Esophagus muscularis mucosa (tissue), 4 donors: ENCODE measurements around the gene ADAM19. TPM values are rescaled to one million over a fixed set of nuclear protein-coding genes. Genes with fewer than 3 reads are reported as not detected.

Source experiments
- DNase-seq: peaks from one replicate; pipeline ENCODE4 v3.0.0-alpha.2; 2017; ENCODE audit errors: extremely low spot score
- H3K27ac ChIP-seq, 4 donors: fragments of 200-600 bp; sonication (generic); replicated peaks in 1 of 4; 1 replicate in 3 of 4; 2 replicates in 1 of 4; pipeline ENCODE4 v1.5.1; 2016 to 2019; ENCODE audit warnings: mild to moderate bottlenecking in 1 of 4
- H3K27me3 ChIP-seq, 4 donors: fragments of 200-600 bp; sonication (generic); one replicate each; pipeline versions ENCODE4 v1.5.1 to v1.6.0; 2016 to 2019
- H3K36me3 ChIP-seq, 4 donors: fragments of 200-600 bp; sonication (generic); one replicate each; pipeline ENCODE4 v1.5.1; 2016 to 2019
- H3K4me1 ChIP-seq, 4 donors: fragments of 200-600 bp; sonication (generic); one replicate each; pipeline ENCODE4 v1.5.1; 2016 to 2019
- H3K4me3 ChIP-seq, 4 donors: fragments of 200-600 bp; sonication (generic); 1 replicate in 2 of 4; 2 replicates in 2 of 4; pipeline ENCODE4 v1.5.1; 2016 to 2019; ENCODE audit warnings: mild to moderate bottlenecking in 4 of 4, moderate library complexity in 1 of 4
- H3K9me3 ChIP-seq, 4 donors: fragments of 200-600 bp; sonication (generic); 1 replicate in 3 of 4; 2 replicates in 1 of 4; pipeline ENCODE4 v1.5.1; 2016 to 2019
- CTCF ChIP-seq, 3 experiments: fragments of 200-600 bp in 2 of 3; fragments of 450-650 bp in 1 of 3; sonication (generic) in 2 of 3; IDR thresholded peaks; one replicate each; pipeline ENCODE4 v1.5.1; 2017 to 2019; ENCODE audit warnings: antibody characterized with exemption in 3 of 3, mild to moderate bottlenecking in 2 of 3, moderate library complexity in 1 of 3
- EP300 ChIP-seq: sonication (generic); formaldehyde crosslinking; IDR thresholded peaks from one replicate; pipeline ENCODE4 v1.6.1; 2017; ENCODE audit warnings: antibody characterized with exemption
- POLR2A ChIP-seq: fragments of 450-650 bp; IDR thresholded peaks from one replicate; pipeline ENCODE4 v1.6.1; 2017; ENCODE audit warnings: antibody characterized with exemption, moderate library complexity, mild to moderate bottlenecking, low read depth
- POLR2AphosphoS5 ChIP-seq, 2 donors: sonication (generic); formaldehyde crosslinking; IDR thresholded peaks; one replicate each; pipeline ENCODE4 v1.6.1; 2017; ENCODE audit warnings: antibody characterized with exemption in 2 of 2
- WGBS: methylation state at CpG from one replicate; pipeline ENCODE4 v1.1.5; 2018; 5-methylcytosine and 5-hydroxymethylcytosine counted together
- intact Hi-C: fragments of 100-400 bp; cut with DNase I; formaldehyde crosslinking; loops from one replicate; pipeline ENCODE4 v1.15.1; 2023
- total RNA-seq, 4 donors: library from RNA; depleted of rRNA; stranded (reverse); fragments of >200 nt; gene quantifications; one replicate each; pipeline versions ENCODE4 v1.1.0 to v1.2.1, GENCODE V29; 2016

ADAM19 gene
- total RNA-seq, 4 donors from 2014 or later: 25.0 to 43.6 (median 28.1) TPM

GRCh38 chr5:157459715-157460599 lies 115.6 kb downstream of the ADAM19 start, which contains the start of gene NIPAL4:
Gene NIPAL4 (plus strand): TSS chr5:157460213. CDS start chr5:157460321, 108 bp downstream.
- WGBS: 7% methylated on average over 11 of the region's 54 CpGs
- no peak for DNase-seq
- Histone ChIP-seq H3K4me3 (peak within 1 kb of the TSS; percentile 59 to 73 (median 62)), H3K27me3 (no peaks in the 10 kb centered on the region), H3K36me3 (no peaks in the 10 kb centered on the region), H3K9me3 (no peaks in the 10 kb centered on the region), H3K27ac (peak within 1 kb of the TSS; percentile 60 to 73 (median 66)), H3K4me1 (peaks cover 8 to 49% (median 47%) of the 10 kb centered on the region in 4 donors)
- TF ChIP-seq POLR2AphosphoS5 (IDR thresholded peaks at IDR 0.05) (no peak), EP300 (no peak), CTCF (IDR thresholded peaks at IDR 0.05) (no peak), POLR2A (no peak)
- intact Hi-C loops: no loop called here

GRCh38 chr5:157458835-157459234 lies 116.7 kb downstream of the ADAM19 start:
- WGBS: 91% methylated on average over 5 of the region's 5 CpGs
- H3K27ac ChIP-seq: no peak overlapping the region
- TF ChIP-seq CTCF (IDR thresholded peaks at IDR 0.05): no peak
- TF ChIP-seq POLR2A: no peak
- no peak for TF ChIP-seq POLR2AphosphoS5 (IDR thresholded peaks at IDR 0.05)
- no peak for TF ChIP-seq EP300

GRCh38 chr5:157457391-157457790 lies 118.2 kb downstream of the ADAM19 start:
- intact Hi-C loops: no loop called here
- H3K9me3 ChIP-seq: no peaks in the 10 kb centered on the region
- H3K27ac ChIP-seq: no peak overlapping the region
- H3K36me3 ChIP-seq: no peaks in the 10 kb centered on the region
- H3K27me3 ChIP-seq: no peaks in the 10 kb centered on the region
- TF ChIP-seq POLR2A (no peak), CTCF (IDR thresholded peaks at IDR 0.05) (no peak), POLR2AphosphoS5 (IDR thresholded peaks at IDR 0.05) (no peak), EP300 (no peak)
- DNase-seq: no peak
- no peak overlapping the region for H3K4me3 ChIP-seq
- peaks cover 0 to 32% (median 28%) of the 10 kb centered on the region in 4 donors for H3K4me1 ChIP-seq
- 93% methylated on average over 5 of the region's 5 CpGs for whole genome bisulfite sequencing

More at GRCh38 chr5:157458835-157459234, 116.7 kb downstream of the ADAM19 start:
- peaks cover 1 to 37% (median 36%) of the 10 kb centered on the region in 4 donors for H3K4me1 ChIP-seq
- H3K9me3 ChIP-seq: no peaks in the 10 kb centered on the region
- H3K36me3 ChIP-seq: no peaks in the 10 kb centered on the region
- intact Hi-C loops: no loop called here
- no peaks in the 10 kb centered on the region for H3K27me3 ChIP-seq
- H3K4me3 ChIP-seq: no peak overlapping the region
- DNase-seq: no peak

GRCh38 chr5:157456301-157456700 lies 119.3 kb downstream of the ADAM19 start:
- H3K36me3 ChIP-seq: no peaks in the 10 kb centered on the region
- H3K4me3 ChIP-seq: no peak overlapping the region
- DNase-seq: no peak
- intact Hi-C loops: no loop called here
- TF ChIP-seq CTCF (IDR thresholded peaks at IDR 0.05) (no peak), POLR2A (no peak), POLR2AphosphoS5 (IDR thresholded peaks at IDR 0.05) (no peak), EP300 (no peak)
- H3K27ac ChIP-seq: no peak overlapping the region
- no peaks in the 10 kb centered on the region for H3K27me3 ChIP-seq
- H3K4me1 ChIP-seq: peaks cover 0 to 23% (median 20%) of the 10 kb centered on the region in 4 donors
- 73% methylated on average over 5 of the region's 5 CpGs for WGBS
- H3K9me3 ChIP-seq: no peaks in the 10 kb centered on the region
